HK-2 (cell line): ENCODE measurements around the gene POLA2.
A peak's percentile ranks its signal among the peaks of the same experiment; 100 is the strongest.
"Not testable (repeated sequence)": the region's sequence is repeated elsewhere in the genome, so short reads cannot be mapped to it uniquely, and the experiment has no call there.

Source experiments
- DNase-seq: peaks from one replicate; pipeline ENCODE4 v3.0.0-alpha.2; 2018; ENCODE audit not compliant: unreplicated experiment

Gene POLA2, protein sequence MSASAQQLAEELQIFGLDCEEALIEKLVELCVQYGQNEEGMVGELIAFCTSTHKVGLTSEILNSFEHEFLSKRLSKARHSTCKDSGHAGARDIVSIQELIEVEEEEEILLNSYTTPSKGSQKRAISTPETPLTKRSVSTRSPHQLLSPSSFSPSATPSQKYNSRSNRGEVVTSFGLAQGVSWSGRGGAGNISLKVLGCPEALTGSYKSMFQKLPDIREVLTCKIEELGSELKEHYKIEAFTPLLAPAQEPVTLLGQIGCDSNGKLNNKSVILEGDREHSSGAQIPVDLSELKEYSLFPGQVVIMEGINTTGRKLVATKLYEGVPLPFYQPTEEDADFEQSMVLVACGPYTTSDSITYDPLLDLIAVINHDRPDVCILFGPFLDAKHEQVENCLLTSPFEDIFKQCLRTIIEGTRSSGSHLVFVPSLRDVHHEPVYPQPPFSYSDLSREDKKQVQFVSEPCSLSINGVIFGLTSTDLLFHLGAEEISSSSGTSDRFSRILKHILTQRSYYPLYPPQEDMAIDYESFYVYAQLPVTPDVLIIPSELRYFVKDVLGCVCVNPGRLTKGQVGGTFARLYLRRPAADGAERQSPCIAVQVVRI

DNA sequence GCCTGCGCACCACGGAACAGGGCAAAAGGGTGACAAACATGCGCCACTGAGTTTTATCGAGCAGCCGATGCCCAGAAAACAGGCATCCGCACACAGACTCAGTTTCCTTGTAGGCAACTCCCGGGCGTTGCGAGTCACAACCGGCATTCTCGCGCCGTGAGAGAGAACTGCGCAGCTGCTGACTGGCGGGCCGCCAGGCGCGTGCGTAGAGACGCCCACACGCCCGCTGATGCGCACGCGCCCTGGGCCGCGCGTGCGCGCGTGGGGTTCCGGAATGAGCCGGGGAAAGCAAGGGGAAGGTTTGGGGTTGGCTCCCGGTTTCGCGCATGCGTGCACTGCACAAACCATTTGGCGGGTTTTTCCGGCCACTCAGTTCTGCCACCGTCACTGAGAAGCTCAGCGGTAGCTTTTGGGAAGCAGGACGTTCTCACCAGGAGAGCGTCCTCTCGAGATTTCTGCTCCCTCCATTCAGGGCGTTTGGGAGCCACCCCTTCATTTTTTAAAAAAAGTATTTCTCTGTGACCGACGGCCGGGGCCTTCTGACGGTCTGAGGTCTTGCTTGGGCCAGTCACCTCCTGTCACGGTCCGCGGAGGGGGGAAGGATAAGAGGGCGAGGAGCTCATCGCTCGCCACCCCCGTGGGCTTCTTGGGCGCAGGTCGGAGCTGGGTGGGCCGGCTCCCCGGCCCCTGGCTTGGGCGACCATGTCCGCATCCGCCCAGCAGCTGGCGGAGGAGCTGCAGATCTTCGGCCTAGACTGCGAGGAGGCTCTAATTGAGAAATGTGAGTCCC lies at the start of gene POLA2:
Gene POLA2, plus strand, starts transcription at position 372 of the 790 bp plus-strand sequence. Its CDS starts 331 bp downstream, at position 703.
- peak; percentile 91 for DNase-seq

DNA sequence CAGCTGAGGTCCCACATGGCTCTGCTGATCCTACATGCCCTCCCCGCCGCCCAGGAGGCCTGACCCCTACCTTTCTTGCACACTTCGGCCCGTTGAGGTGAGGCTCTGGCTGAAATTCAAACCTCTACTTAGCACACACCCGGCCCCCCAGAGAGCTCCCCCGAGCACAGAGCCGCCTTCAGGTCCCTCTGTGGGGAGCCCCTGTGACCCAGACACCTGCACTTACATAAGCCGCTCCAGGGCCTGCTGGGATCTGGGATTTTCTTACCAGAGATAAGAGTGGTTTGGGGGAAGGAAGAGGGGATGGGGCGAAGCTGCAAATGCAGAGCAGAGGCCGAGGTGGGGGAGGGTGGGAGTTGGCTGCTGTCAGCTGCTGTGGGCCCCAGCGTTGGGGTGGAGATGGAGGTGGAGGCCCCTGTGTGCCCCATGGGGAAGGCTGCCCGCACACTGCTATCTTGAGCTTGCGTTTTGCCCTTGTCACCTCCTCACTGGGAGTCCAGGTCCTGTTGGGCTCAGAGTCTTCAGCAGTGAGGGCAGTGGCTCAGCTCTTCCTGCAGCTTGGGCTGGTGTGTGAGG lies 49.4 kb upstream of the POLA2 start:
- DNase-seq, result no peak

DNA sequence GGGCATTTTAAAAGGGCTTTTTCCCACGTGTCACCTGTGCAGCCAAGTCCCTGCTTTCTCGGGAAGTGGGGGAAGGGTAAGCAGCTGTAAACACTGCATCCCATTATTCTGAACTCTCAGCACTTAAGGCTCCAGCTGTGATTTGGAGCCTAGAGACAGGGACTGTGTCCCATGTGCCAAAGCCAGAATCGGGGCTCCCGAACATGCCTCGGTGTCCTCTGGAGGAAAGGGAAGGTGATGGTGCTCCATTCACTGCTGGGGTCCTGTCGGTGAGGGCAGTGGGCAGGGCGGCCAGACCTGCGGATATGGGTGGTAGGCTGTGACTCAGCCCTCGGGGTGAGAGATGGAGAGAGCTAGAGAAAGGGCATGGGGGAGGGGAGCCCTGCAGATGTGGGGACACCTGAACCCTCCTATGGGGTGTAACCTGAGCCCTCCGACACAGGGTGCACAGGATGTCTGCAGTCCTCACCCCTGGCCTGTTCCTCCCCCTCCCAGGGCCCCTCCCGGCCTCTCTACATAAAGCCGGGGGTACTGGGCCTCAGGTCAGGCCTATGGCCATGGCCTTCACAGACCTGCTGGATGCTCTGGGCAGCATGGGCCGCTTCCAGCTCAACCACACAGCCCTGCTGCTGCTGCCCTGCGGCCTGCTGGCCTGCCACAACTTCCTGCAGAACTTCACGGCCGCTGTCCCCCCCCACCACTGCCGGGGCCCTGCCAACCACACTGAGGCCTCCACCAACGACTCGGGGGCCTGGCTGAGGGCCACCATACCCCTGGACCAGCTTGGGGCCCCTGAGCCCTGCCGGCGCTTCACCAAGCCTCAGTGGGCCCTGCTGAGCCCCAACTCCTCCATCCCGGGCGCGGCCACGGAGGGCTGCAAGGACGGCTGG lies 48.2 kb upstream of the POLA2 start:
- DNase-seq, result no peak

DNA sequence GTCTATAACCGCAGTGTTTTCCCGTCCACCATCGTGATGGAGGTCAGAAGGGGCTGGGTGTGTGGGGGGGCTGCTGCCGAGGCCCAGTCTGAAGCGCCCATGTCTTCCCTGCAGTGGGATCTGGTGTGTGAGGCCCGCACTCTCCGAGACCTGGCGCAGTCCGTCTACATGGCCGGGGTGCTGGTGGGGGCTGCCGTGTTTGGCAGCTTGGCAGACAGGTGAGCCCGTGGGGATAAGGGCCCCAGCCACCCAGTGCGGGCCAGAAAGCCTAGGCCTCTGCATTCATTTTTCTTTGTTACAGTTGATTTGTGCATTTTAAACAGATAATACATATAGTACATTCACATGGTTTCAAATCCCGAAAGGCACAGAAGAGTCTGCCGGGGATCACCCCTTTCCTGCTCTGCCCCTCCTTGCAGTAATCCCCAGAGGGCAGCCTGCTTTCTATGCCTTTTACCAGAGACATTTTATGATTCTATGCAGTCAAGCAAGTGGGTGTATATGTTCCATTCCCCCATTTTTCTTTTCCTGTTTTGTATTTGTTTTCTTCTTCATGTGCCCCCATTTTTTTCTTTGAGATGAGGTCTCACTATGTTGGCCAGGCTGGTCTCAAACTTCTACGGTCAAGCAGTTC lies 47.4 kb upstream of the POLA2 start:
- no peak for DNase-seq

- DNase-seq, result no peak
Measured at GRCh38 chr11:65215441-65216076, 46.2 kb upstream of the POLA2 start.

- DNase-seq, result no peak
Measured at GRCh38 chr11:65216830-65217229, 44.9 kb upstream of the POLA2 start.

GRCh38 chr11:65217441-65218423 lies 44.0 kb upstream of the POLA2 start:
- no peak for DNase-seq

DNA sequence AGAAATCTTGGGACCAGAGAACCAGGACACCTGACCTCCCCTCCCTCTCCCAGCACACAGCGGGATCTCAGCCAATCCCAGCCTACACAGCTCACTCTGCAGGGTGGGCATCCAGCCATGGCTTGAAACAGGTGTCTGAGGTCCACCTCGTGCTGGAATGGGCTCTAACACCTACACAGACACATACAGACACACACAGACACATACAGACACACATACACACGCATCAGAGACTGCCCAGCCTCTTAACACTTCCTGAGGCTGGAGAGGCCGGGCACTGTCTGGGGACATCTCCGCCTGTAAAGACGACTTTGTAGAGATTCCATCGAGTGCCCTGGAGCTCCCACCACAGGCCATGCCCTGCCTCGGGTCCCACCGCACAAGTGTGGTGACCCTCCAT lies 43.3 kb upstream of the POLA2 start:
- DNase-seq, result no peak

DNA sequence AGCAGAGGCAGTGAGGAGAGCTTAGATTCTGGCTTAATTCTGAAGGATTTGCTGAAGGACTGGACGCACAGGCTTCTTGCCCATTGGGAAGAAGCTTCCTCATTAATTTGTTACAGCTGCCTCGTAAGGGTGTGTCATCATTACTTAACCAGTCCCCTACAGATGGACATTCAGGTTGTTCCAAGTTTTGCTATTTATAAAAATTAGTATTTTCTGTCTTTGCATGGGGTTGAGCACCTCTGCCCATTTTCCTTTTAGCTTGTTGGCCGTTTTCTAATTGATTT lies 41.9 kb upstream of the POLA2 start:
- no peak for DNase-seq

- no peak for DNase-seq
Measured at GRCh38 chr11:65221026-65221425, 40.7 kb upstream of the POLA2 start.

DNA sequence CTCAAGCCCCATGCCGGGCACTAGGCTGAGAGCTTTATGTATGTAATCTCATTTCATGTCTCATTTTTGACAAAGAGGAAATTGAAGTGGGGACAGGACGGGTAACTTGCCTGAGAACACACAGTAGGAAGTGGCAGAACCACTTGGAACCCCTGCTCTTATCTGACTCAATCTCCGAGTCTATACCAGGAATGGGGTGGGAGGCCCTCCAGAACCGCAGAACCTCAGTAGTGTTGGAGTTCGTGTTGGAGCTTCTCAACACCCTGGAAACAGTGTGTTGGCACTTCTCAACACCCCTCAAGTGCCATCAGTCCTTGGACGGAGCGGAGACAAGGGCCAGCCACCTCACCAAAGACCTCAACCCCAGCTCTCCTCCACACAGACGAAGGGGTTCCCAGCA lies 38.8 kb upstream of the POLA2 start:
- DNase-seq, result no peak

DNA sequence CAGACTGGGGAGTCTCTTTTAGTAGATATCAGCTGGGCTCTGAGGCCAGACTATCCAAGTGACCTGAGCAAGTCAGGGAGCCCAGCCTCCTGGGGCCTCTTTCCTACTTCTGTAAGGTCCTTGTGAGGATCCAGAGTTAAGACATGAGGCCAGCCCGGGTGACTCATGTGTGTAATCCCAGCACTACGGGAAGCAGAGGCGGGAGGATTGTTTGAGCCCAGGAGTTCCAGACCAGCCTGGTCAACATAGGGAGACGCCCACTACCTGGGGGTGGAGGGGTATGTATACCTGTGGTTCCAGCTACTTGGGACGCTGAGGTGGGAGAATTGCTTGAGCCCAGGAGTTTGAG lies 36.9 kb upstream of the POLA2 start:
- peak; percentile 56 for DNase-seq

GRCh38 chr11:65225279-65226102 lies 36.3 kb upstream of the POLA2 start:
- peak; percentile 51 for DNase-seq

DNA sequence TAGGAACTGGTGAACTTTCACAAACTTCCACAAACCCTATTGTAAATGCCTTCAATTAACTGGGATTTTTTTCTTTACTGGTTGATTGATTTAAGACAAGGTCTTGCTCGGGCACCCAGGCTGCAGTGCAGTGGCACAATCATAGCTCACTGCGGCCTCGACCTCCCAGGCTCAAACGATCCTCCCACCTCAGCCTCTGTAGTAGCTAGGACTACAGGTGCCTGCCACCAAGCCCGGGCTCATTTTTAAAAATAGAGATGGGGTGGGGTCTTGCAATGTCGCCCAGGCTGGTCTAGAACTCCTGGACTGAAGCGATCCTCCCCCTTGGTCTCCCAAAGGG lies 35.7 kb upstream of the POLA2 start:
- no peak for DNase-seq

DNA sequence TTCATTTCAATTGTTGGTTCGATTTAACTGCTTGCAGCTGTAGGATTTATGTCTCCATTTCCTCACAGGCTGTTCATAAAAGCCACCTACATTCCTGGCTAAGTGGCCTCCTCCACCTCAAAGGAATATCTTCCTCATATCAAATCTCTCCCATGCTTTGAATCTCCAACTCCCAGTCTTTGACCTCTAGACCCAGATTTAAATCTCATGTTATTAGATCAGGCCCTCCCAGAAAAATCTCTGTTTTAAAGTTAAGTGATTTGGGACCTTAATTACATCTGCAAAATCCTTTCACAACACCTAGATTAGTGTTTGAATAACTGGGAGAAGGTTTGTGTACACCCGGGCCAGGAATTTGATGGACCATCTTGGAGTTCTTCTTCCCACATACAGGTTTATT lies 33.9 kb upstream of the POLA2 start:
- no peak for DNase-seq

- no peak for DNase-seq
Measured at GRCh38 chr11:65236194-65237059, 25.3 kb upstream of the POLA2 start.

DNA sequence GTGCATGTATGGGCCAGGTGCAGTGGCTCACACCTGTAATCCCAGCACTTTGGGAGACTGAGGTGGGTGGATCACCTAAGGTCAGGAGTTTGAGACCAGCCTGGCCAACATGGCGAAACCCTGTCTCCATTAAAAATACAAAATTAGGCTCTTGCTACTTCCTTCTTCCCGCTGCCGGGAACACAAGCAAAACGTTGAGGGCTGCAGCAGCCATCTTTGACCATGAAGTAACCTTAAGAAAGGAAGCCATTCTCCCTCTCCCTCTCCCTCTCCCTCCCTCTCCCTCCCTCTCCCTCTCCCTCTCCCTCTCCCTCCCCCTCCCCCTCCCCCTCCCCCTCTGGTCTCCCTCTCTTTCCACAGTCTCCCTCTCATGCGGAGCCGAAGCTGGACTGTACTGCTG lies 23.5 kb upstream of the POLA2 start:
- not testable (repeated sequence) for DNase-seq

- DNase-seq, result no peak
Measured at GRCh38 chr11:65241134-65241533, 20.6 kb upstream of the POLA2 start.
